Colon (tissue), 2 donors: ENCODE measurements around the gene NUP62.

Experiments used
- FAIRE-seq: peaks from 2 replicates; lab custom pipeline; 2012; peaks lifted over from hg19 to GRCh38; lab: Jason Lieb, UNC
- donor health status: control.
- donor health status: control.

Gene NUP62

GRCh38 chr19:49896863-49897621 lies 32.3 kb downstream of the NUP62 start, which contains the start of gene IL4I1:
IL4I1 (minus strand) TSS chr19:49896887; CDS start chr19:49896160, 727 bp downstream.
- no peak for FAIRE-seq

DNA sequence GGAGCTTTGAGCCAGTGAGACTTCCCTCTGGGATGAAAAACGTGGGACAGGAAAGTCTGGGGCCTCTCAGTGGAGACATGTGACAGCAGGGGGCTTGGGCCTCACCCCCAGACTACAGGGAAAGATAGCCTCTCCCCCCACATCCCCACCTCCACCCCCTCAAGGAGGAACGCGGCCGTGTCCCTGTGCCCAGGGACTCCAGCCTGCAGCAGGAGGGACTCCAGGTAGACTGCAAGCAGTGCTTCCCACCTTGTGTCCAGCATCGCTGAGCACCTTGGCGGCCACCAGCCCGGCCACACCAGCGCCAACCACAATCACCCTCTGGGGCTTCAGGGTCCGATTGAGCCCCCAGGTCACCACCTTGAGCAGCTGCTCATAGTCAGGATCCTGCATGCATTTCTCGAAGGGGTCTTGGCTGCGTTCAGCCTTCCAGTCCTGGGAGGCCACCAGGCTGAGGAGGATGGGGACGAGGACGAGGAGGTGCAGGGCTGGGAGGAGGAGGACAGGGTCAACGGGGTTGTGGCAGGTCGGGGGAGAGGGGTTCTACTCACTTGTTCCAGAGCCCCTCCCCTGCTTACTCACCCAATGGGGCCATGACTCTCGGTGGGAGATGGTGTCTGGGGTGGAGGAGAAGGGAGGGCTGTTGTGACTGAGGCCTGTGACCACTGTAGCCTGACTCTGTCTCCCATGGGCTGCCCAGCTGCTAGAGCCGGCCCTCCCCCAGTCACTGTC lies 33.6 kb downstream of the NUP62 start:
- FAIRE-seq: no peak

DNA sequence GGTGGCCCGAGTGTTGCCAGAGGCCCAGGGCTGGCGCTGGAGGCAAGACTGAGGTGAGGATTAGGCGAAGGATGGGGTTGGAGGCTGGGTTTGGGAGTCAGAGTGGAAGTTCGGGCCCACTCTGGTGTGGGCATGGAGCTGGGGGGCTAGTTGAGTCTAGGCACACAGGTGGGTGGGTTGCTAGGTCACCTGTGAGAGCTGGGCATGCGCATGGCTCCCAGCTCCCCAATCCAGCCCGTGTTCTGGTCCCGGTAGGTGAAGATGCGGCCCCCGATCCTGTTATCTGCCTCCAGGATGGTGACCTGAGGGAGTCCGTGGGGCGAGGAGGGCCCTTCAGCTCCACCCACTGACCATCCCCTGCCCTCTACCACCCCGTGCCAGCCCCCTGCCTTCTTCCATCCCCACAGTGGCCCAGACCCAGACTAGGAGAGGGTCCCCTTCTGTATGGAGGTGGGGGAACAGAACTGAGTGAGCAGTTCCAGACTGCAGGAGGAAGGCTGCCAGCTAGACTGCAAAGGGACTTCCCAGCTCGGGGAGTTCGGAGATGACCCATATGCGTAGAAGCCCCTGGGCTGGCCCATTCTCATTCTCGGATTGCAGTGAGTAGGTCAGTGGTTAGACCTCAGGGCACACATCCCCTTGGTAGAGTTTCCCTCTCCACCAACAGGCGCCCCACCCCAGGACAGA lies 34.3 kb downstream of the NUP62 start:
- no peak for FAIRE-seq

DNA sequence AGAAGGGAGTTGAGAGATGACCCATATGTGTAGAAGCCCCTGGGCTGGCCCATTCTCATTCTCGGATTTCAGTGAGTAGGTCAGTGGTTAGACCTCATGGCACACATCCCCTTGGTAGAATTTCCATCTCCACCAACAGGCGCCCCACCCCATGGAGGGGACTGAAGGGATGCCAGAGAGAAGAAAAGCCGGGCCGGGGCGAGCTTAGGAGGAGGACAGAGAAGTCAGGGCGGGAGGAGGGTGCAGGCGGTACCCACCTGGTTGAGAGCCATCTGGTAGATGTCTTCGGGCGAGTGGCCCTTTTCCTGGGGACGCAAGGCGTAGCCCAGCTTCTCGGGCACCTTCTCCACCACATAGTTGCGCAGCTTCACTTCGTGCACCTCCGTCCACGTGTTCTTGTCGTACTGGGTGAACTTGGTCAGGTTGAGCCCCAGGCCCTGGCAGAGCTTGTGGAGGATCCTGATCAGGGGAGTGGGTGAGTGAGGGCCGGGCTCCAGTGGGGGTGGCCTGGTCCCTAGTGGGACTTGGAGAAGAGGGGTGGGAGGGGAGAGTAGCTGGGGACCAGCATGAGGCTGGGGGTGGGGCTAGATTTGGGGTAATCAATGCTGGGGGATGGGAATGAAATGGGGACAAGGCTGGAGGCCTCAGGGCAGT lies 35.2 kb downstream of the NUP62 start:
- FAIRE-seq: no peak

- no peak for FAIRE-seq
These were observed 36.6 kb downstream of the NUP62 start for GRCh38 chr19:49892716-49893115.

GRCh38 chr19:49891393-49891792 lies 37.9 kb downstream of the NUP62 start:
- FAIRE-seq: no peak

DNA sequence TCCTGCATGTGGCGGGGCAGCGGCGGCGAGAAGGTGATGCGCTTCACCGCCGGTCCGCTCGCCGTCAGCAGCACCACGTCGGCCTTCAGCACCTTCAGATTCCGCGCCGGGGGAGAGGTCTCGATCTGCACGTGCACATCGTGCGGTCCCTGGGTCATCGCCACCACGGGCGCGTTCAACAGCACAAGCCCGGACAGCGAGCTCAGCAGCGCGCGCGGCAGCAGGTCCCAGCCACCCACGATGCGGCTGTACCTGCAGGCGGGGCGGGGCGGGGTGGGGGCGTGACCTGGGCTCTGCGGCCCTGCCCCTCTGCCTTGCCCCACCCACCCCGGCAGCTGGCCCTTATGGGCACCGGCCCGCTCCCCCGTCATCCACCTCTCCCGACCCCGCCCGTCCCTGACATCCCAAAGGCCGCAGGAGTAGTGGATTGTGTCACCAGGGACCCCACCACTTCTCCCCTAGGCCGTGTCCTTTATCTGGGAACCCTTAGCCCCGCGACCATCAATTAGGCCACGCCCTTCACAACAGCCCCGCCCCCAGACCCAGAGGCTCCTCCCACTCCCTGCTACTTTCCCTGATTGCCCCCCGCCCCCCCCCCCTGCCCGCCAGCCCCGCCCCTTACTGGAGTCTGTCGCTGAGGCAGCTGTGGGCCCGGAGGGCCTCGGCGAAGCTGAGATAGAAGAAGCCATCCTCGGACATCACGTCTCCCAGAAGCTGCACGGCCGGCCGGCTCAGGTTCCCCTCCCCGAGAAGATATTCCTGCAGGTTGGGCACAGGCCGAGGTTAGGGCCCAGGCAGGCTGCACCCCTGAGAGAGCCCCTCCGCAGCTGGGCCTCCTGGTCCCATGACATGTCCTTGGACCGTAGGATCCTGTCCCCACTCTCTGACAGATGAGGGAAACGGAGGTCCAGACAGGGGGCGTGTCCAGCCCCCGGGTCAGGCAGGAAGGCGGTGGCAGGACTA lies 38.7 kb downstream of the NUP62 start:
- no peak for FAIRE-seq

DNA sequence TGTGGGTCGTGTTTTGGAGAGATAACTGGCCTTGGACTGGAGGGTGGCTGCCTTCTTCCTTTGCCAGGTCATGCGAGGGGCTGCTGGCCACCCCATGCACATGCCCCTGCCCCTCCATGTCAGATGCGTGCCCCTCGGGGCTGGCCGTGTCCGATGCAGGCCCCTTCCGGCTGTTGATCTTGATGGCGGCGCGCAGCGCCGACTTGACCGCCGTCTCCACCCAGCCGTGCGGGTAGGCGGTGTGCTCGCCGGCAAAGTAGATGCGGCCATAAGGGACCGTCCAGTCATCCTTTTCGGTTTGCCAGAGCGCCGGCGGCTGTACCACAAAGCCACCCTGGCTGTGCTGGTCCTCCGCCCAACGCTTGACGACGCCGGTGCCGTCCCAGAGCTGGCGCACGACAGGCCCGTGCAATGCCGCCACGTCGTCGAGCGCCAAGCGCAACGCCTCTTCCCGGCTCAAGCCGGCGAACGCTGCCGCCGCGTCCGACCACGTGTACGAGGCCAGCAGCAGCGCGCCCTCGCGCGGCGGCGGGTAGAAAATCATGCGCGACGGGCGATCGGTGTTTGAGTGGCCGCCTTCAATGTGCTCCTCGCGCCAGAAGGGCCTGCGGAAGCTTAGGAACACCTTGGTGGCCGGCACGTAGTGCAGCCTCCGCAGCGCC lies 39.5 kb downstream of the NUP62 start:
- no peak for FAIRE-seq

- no peak for FAIRE-seq
These were observed 40.1 kb downstream of the NUP62 start for GRCh38 chr19:49889038-49889686.

DNA sequence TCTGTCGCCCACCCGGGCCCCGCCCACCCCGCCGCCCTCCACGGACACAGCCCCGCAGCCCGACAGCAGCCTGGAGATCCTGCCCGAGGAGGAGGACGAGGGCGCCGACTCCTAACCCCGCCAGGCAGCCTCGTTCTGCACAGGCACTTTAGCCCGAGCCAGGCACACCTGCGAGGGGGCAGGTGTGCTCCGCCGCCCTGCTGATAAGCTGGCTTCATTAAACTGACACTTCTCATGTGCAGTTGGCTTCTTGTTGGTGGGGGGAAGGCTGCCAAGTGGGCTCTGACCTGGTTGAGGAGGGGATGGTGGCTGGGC lies 40.8 kb downstream of the NUP62 start:
- no peak for FAIRE-seq

DNA sequence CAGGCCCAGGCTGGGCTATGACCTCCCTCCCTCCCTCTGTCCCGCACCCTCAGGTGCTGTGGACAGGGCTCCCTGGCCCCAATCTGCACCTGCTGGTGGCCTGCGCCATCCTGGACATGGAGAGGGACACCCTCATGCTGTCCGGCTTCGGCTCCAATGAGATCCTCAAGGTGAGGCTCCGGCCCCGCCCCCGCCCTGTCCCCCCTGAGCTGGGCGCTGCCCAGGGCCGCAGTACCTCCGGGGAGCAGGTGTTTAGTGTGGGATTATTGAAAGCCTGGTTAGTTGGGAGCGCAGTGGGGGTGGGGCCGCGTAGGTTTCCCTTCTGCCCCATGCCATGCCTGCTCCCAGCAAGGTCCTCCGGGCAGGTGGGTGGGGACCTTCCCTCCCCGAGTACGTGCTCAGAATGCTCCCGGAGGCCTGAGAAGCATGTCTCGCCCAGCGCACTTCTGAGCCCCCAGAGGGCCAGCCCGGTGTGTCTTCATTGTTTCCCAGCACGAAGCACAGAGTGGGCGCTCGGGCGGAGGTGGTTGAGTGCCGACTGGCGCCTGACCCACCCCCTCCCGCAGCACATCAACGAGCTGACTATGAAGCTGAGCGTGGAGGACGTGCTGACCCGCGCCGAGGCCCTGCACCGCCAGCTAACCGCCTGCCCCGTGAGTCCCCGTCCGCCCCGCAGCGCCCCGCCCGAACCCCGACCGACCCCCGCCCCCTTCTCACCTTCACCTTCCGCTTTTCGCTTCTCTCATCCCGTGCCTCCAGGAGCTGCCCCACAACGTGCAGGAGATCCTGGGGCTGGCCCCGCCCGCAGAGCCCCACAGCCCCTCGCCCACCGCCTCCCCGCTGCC lies 41.4 kb downstream of the NUP62 start:
- no peak for FAIRE-seq

GRCh38 chr19:49887037-49887664 lies 42.2 kb downstream of the NUP62 start:
- no peak for FAIRE-seq

DNA sequence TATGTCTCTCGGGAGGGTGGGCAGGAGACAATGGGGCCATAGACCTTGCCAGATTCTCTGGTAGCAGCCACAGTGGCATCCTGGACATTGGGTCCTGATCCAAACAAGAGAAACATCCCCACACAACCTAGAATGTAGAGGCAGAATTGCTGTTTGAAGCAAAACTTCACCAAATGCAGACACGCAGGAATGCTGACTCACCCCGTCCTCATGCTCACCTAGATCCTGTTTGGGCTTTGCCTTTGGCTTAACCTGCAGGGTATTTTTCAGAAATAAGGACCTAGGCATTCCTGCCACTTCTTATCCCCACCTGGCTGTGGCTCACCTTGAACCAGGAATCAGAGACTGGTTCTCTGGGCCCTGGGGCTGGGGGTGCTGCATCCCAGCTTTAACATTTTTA lies 44.5 kb downstream of the NUP62 start:
- FAIRE-seq: no peak

- FAIRE-seq: no peak
These were observed 45.2 kb downstream of the NUP62 start for GRCh38 chr19:49884109-49884508.

DNA sequence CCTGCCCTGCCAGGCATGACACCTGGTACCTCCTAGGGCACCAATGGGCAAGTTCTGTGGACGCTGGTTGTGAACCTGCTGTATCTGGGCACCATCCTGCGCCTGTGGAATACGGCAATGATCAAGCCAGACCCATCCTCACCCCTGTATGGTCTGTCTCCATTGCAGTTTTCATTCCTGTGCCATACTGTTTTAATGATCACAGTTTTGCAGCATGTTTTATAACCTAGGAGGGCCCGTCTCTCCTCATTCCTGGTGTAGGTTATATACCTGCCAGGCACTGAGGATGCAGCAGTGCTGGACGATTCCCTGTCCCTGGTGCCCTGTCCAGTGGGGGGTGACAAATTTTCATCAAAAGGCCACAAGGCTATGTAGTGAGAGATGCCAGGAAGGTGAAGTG lies 46.2 kb downstream of the NUP62 start:
- no peak for FAIRE-seq

GRCh38 chr19:49882643-49883042 lies 46.7 kb downstream of the NUP62 start:
- no peak for FAIRE-seq

DNA sequence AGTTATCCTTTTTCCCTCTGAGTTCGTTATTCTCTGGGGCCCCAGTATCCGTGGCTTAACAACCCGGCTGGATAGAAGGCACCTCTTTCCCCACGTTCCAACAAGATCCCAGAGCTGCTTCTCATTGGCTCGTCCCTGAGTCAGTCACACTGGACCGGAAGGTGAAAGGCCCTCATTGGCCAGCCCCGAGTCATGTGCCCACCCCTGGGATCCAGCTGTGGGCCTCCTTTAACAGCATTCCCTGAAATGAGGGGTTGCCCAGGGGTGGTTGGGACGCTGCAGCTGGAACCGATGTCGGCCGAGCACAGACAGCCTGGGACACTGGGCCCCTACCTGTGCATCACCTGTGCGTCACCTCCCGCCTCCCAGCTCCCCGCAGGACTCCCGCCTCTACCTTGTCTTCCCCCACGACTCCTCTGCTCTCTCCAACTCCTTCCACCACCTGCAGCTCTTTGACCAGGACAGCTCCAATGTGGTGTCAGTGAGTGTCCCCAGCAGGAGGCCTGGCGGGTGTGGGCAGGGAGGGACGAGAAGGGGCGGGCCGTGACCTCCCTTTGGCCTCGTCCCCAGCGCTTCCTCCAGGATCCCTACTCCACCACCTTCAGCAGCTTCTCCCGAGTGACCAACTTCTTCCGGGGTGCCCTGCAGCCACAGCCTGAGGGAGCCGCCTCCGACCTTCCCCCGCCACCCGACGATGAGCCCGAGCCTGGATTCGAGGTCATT lies 47.5 kb downstream of the NUP62 start:
- FAIRE-seq: no peak

GRCh38 chr19:49881186-49881585 lies 48.1 kb downstream of the NUP62 start:
- no peak for FAIRE-seq
